GM19467 (cell line): ENCODE results near the gene AAR2.

ENCODE experiments used
- ATAC-seq: cut with Tn5 transposase; IDR thresholded peaks from one replicate; pipeline ENCODE4 v1.9.1; 2021; ENCODE audit warnings: mild to moderate bottlenecking, moderate library complexity; ENCODE audit not compliant: unreplicated experiment

The AAR2 gene

DNA sequence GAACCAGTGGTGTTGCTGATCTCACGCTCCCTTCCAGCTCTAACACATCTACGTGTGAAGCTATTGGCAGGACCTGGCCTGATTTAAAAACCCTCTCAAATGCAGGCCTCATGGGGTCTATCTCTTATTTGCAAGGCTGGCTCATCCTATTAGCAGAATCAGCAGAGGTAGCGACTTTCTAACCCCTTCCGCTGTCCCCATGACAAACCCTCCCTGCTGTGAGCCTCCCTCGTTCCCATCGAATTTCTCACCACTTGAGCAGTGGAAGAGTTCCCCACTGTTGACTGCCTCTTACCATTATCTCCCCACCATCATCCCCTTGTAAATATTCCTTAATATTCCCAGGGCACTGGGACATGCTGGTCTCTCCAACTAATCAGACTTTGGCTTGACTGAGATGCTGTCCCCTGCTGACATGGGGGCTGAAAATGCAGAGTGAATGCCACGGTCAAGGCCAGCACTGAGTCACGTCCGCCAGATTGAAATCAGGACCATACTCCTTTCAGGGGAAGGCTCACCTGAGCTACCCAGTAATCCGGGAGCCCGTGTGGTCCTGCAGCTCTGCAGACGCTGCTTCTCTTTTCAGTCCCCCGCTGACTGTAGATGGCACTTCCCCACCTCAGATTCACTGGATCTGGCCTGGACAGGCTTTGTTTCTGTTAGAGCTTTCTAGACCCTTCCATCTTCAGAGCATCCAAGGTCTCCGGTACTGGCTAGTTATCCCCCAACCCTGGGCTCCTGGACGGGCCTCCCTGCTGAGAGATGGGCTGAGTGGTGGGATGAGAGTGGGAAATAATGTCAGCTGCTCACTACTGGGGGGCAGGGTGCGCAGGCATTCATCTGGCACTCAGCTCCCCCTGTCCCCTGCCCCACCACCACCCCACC, 23.1 kb downstream of the AAR2 start:
- no peak for ATAC-seq

DNA sequence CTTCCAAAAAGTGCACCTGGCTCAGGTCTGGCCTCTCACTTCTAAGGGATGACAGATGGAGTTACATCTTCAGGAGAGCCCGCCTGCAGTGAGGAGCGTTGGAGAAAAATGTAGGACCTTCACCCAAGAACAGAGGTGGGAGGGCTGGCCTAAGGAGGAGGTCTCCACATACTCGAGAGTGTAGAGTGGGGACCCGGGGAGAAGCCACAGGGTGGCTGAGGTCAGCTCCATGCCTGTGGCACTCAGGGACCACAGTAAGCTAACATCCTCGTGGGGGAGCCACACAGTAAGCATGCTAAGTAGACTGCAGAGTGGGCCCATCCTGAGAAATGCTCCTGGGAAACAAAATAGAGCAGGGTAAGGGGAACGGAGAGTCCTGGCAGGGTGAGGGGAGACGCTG, 24.0 kb downstream of the AAR2 start:
- no peak for ATAC-seq

DNA sequence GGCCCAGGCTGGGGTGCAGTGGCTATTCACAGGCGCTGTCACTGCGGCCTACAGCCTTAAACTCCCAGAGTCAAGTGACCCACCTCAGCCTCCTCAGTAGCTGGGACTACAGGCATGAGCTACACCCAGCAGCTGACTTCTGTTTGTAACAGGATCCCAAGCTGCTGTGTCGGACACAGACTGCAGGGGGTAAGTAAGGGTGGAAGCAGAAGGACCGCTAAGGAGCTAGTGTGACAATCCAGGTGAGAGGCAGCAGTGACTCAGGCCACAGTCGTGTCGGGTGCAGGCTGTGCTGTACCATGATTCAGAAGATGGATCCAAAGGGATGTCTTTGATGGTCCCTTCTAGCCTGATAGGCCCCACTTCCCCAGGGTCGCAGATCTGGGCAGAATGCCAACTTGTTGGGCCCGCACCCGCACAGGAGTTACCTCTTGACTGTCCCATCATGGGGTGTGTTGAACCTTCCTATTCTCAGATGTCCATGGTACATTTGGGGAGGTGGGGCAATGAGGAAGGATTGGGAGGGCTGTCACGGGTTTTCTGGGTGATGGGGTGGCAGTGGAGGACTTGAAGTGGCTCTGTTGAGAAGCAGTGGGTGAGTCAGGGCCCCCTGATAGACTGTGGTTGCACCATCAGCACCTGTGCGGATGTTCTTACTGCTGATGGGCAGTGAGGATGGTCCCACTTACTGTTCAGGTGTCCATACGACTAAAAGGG, 25.3 kb downstream of the AAR2 start:
- ATAC-seq = no peak

DNA sequence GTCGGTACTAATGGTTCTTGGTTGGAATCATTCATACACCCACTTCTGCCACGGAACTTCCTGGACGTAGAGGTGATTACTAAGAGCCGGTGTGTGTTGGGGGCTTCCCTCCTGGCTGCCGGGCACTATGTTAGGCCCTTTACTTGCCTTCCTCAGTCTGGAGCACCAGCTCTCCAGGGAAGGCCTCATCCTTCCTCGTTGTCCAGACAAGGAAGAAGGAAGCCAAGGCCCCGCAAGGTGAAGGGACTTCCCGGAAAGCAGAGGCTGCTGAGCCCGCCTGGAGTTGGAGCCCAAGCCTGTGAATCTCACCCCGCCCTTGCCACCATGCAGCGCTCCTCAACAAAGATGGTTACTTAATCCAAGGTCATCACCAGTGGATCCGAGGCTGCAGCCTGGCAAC, 26.2 kb downstream of the AAR2 start:
- no peak for ATAC-seq

DNA sequence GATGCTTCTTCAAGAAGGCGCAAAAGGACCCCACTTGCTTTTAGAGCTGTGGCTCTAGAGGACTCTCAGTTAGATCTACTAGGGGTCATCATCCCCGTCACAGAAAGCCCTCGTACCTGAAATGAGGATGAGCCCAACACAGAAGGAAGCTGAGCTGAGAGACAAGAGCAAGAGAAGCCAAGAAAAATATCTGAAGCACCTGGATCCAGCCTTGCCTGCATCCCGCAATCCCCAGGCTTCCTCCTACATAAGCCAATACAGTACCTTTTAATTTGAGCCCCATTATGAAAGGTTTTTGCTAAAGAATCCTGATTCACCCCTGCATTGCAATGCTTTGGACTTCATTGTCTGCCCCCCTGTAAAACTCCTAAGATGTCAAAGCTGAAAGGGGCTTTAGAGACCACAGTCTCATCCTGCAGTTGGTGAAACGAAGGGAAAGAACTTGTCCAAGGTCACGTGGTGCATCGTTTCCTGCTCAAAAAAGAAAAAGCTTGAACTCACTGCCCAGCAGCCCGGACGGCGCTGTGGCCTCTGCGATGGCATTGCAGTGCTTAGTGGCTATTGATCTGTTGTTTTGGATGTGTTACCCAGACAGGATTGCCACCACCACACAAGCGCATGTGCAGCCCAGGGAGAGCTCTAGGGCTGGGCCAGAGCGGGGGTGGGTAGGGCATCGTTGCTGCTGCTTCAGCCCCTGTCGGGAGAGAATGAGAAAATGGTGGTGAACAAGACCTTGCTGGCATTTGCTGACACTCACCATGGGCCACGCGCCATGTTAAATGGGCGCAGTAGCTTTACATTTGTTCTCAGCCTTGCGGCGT, 28.4 kb downstream of the AAR2 start:
- ATAC-seq = no peak

DNA sequence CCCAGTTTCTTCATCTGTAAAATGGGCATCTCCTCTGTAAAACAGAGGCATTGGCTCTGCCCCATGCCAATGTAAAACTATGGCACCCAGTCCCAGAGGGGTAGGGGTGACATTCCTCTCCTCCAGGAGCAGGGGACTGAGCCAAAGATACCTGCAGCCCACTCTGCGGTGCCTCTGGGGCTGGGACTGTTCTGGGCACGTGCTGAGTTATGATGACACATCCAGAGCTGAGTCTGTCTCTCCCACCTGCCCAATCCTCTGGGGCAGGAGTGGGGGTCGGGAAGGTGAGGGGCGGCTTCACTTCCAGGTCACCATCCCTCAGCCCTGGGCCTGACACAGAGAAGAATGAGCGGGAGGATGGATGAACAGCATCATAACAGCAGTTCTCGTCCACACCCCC, 29.9 kb downstream of the AAR2 start:
- no peak for ATAC-seq

DNA sequence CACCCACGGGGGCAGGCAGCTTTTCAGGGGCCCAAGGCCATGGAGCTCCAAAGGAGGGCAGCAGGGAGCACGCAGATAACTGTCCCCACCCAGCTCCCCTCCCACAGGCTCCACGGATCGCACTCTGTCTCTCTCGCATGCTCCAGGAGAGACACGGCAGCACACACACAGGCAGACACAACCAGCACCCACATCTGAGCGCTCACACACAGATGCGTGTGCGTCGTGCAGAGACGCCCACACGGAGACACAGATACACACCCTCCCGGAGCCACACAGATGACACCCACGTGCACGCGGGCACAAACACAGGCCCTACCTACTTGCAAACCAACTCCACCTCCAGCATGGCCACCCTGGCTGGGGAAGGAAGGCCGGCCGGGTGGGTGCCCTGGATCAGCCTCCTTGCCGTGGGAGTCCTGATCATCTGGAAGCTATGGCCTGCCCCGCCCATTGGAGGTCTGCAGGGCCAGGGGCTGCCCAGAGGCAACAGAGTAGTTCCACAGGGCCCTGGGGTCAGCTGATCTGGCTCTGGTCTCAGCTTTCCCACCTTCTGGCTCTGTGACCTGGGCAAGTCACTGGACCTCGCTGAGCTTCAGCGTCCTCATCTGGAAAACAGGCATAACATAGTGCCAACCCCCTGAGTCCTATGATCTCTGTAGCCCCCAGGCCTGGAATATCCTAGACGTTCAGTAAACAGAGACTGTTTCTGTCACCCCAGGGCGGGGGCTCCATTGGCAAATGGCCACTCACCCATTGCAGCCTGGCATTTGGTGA, 31.5 kb downstream of the AAR2 start:
- ATAC-seq = no peak

DNA sequence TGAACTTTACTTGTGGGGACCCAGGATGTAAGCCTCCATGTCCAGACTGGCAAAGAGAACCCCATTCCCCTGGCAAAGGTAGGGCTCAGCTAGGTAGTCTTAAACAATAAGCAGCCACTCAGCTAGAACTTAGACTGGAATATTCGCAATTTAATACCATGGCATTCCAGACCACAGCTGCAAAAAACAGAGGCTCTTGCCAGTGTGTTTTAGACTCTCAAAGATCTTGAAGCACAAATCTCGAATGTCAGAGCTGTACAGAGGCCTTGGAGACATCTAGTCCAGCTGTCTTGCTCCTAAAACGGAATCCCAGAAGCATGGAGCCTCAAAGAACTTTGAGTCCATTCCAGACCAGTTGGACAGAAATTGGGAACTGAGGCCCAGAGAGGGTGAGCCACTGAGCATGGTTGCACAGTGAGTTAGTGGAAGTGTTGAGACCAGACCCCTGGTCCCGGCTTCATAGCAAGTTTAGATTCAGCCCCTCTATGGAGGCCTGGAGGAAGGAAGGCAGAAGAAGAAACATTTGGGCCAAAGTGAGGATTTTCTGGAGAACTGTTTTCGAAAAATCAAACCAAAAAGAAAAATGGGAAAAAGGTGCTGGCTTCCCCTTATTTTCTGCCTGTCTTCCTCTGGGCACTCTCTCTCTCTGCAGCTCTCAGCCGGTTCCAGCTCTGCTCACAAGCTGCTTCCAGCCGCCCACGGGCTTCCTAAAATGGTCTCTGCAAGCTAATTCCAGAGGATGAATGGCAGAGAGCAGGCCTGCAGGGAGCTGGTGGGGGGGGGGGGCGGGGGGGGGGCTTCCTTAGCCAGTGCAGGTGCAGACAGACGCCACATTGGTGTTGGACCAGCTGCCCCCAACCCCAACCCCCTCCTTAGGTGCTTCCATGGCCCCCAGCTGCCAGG, 32.4 kb downstream of the AAR2 start:
- no peak for ATAC-seq

DNA sequence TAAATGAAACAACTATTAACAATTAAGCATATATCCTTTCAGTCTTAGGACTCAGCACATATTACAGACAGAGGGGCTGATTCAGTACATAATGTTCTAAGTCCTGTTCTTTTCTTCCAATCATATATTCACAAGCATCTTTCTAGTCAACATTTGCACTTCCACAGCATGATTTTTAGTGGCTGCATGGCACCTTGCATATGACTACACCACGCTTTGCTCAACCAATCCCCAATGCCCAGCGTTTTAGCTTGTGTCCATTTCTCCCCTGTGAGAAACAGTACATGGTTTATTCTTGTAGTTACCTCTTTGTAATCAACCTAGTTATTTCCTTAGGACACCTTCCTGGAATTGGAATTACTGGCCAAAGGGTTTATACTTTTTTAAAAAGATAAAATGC, 33.2 kb downstream of the AAR2 start:
- no peak for ATAC-seq

DNA sequence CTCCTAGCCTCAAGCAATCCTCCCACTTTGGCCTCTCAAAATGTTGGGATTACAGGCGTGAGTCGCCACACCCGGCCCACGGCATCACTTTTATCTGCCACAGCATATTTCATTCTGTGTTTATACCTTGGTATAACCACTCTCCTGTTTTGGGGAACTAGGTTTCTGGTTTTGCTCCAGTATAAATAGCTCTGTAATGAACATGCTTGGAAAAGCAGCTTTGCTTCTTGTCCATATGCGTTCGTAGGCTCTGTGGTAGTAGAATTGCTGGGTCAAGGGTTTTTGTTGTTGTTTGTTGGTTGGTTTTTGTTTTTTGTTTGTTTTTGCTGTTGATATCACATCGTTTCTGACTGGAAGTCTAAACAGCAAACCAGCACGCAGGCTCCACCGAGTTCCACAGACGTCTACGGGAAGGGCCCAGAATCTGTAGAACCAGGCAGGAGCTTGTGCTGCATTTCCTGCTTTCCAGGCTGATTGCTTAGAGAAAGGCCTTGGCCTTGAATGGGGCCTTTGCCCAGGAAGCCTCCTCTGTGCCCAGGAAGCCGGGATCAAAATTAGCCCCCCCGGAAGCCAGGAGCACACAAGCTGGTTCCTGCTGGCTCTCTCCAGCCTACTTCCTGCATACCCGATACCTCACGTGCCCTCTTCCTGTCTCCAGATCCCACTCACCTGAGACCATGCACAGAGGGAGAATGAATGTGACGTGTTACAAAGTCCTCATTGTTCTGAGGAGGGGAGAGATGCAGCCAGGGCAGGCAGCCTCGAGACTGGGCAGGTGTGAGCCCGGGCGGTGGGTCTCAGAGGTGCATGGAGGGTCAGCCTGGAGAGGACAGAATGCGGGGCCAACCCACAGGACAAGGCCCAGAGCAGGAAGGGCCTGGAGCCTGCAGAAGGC, 34.7 kb downstream of the AAR2 start:
- no peak for ATAC-seq

DNA sequence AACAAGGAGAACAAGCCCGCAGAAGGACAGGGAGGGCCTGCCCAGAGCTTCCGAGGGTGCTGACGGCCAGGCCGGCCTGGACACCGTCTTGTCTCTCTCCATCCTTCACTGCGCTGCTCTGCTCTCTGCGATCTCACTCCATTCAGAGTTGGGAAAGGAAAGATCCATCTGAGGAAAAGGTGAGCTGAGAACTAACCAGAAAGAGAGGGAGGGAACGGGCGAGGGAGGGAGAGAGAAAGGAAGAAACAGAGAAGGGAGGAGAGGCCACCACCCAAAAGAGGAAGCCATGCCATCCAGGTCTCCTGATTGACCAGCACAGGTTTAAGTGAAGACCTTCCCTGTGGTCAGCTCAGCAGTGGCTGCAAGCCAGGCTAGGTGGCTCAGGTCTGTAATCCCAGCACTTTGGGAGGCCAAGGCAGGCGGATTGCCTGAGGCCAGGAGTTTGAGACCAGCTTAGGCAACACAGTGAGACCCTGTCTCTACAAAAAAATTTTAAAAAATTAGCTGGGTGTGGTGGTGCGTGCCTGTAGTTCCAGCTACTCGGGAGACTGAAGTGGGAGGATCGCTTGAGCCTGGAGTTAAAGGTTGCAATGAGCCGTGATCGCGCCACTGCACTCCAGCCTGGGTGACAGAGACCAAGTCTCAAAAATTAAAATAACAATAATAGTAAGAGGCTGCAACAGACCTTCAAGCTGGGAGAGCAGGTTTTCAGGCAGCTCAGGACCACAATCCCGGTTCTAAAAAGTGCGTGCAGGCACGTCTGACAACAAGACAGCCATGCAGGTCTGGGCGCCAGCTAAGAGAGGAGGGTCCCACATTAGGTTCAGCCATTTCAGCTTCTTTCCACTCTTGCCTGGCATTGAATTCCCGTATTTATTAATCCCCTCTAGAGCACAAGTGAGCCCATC, 35.6 kb downstream of the AAR2 start:
- ATAC-seq = no peak

DNA sequence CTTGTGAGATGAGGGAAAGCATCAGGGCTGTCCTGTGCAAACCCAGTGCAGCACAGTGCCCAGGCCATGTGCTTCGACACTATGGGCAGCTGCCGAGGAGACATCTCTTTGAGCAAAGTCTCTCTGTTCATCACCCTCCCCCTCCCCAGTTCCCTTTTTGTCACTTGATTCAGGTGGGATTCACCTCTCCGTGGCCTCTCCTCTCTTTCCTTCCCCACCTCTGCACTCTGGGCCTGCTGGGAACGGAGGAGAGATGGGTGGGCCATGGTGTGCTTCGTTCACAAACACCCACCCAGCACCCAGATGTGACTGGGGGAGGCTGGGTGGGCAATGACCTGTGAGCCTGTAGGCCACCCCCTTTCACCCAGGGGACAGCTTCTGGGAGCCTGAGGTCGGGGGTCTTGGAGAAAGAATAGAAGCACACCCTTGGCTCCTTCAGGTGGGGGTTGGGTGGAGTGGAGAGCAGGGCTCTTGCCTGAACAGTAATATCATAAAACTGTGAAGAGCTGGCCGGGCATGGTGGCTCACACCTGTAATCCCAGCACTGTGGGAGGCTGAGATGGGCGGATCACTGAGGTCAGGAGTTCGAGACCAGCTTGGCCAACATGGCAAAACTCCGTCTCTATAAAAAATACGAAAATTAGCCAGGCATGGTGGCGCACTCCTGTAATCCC, 36.4 kb downstream of the AAR2 start:
- ATAC-seq = no peak

DNA sequence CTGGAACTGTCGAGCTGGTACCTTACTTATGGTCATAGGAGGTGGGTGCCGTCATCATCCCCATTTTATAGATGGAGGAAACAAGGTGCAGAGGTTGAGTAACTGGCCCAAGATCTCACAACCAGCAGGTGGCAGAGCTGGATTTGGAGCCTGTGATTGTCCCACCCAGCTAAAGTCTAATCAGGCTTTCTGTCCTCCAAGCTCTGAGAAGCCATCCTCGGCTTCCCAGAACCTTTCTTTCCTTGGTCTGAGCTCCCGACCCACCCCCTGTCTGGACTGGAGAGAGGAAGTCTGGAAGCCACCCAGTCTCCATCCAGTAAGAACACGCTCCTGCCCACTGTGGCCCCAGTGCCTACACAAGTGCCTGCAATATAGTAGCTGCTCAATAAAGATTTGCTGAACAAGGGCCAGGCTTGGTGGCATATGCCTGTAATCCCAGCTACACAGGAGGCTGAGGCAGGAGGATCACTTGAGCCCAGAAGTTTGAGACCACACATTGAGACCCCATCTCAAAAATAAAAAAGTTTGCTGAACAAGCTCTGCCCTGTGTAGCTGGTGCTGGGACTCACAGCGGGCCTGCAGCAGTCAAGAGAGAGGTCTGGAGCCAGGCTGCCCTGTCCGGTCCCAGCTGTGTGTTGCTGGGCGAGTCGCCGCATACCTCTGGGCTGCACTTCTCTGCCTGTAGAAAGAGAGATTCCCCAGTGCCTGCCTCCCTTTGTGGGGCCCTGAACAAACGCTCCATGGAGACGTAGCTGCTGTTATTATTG, 37.3 kb downstream of the AAR2 start:
- ATAC-seq = no peak

DNA sequence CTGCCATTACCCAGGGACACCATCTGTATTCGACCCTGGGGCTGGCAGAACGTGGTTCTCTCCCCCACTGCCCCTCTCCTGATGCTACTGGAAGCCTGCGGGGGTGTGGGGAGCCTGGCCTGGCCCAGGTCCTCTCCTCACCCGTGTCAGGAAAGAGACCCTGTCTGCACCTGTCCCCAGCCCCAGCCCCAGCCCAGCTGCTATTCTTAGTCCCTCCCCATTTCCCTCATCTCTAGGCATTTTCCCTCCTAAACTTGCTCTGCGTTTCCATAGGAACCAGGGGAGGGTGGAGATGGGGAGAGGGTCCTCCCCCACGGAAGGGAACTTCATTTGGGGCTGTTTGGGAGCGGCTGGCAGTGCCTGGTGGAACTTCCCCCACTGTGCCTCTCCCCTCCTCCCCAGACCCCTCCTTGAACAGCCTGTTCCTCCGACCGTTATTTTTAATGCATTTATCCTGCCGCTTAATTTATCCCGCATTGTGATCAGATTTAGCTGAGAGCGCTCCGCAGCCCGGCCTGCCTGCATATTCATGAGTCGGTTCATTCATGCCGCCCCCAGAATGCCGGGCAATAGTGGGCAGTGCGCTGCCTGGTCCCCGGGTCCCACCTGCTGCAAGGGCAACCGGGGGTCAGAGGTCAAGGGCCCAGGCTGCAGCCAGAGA, 38.0 kb downstream of the AAR2 start:
- ATAC-seq = no peak

DNA sequence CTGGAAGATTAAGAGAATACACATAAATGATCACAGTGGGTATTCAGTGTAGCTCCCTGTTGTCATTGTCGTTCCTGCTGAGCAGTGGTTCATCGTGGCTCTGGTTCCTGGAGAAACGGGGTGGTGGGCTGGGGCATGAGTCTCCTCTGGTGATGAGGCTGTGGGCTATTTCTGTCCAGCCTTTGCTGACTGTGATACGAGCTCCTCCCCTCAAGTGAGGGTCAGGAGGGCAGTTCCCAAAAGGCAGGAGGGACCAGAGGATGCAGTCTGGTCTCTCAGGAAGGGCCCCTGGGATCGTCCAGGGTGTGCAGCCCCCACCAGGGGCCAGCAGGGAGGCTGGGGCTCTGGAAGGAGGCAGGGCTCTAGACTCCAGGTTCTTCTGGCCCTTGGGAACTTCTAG, 38.7 kb downstream of the AAR2 start:
- no peak for ATAC-seq
